MCF 10A (cell line): Measurements from ENCODE around the gene IL22RA1. TPM values are rescaled to one million over a fixed set of nuclear protein-coding genes. Genes with fewer than 3 reads are reported as not detected.

Source experiments
- BruUV-seq: library from RNA; stranded (reverse); fragments of 400-500 nt; replicated peaks from 2 replicates; lab custom pipeline; 2021; lab: Mats Ljungman, UMichigan
- CTCF ChIA-PET: fragments of 300-600 bp; sonication (Branson Sonifier 250); formaldehyde crosslinking; extraction: SDS; loops from one replicate; lab custom pipeline; 2021; ENCODE audit warnings: antibody characterized with exemption, inconsistent platforms; lab: Yijun Ruan, JAX
- POLR2A ChIA-PET: fragments of 300-600, 350-650 bp; sonication (Branson Sonifier 250); formaldehyde crosslinking; extraction: SDS; loops from one replicate; lab custom pipeline; 2020; ENCODE audit warnings: antibody characterized with exemption, inconsistent platforms; lab: Yijun Ruan, JAX
- DNase-seq: peaks from one replicate; pipeline ENCODE4 v3.0.0-alpha.2; 2018; ENCODE audit not compliant: unreplicated experiment
- H3K27ac Mint-ChIP-seq: one replicate; pipeline ENCODE4 v1.8.0; 2022; ENCODE audit warnings: mild to moderate bottlenecking, low read depth, mixed read lengths; ENCODE audit not compliant: unreplicated experiment
- H3K27me3 Mint-ChIP-seq: one replicate; pipeline ENCODE4 v1.8.0; 2022; ENCODE audit warnings: mixed read lengths; ENCODE audit not compliant: insufficient read depth, unreplicated experiment
- H3K36me3 Mint-ChIP-seq: one replicate; pipeline ENCODE4 v1.8.0; 2022; ENCODE audit warnings: mild to moderate bottlenecking, moderate library complexity, mixed read lengths; ENCODE audit not compliant: insufficient read depth, unreplicated experiment
- H3K4me1 Mint-ChIP-seq: one replicate; pipeline ENCODE4 v1.8.0; 2022; ENCODE audit warnings: mixed read lengths; ENCODE audit not compliant: insufficient read depth, unreplicated experiment
- H3K4me3 Mint-ChIP-seq: one replicate; pipeline ENCODE4 v1.8.0; 2022; ENCODE audit warnings: mild to moderate bottlenecking, moderate library complexity, mixed read lengths; ENCODE audit not compliant: unreplicated experiment
- H3K9me3 Mint-ChIP-seq: one replicate; pipeline ENCODE4 v1.8.0; 2022; ENCODE audit warnings: mixed read lengths; ENCODE audit not compliant: unreplicated experiment
- CTCF ChIP-seq: fragments of 200-600 bp; IDR thresholded peaks from one replicate; pipeline ENCODE4 v1.8.0; 2022; ENCODE audit warnings: antibody characterized with exemption, mild to moderate bottlenecking; ENCODE audit not compliant: unreplicated experiment
- intact Hi-C: fragments of 100-400 bp; cut with micrococcal nuclease; formaldehyde crosslinking; loops from 2 replicates; pipeline ENCODE4 v1.14.1; 2022
- total RNA-seq: library from RNA; stranded (reverse); gene quantifications from 2 replicates; pipeline ENCODE4 v1.2.3, GENCODE V29; 2022

Gene IL22RA1
- total RNA-seq, 1 experiment from 2014 or later, result not detected

GRCh38 chr1:24102961-24103360 lies 40.0 kb downstream of the IL22RA1 start:
- Mint-ChIP-seq H3K4me3 (no peak overlapping the region), H3K27ac (no peak overlapping the region), H3K36me3 (no peaks in the 10 kb centered on the region), H3K4me1 (no peaks in the 10 kb centered on the region), H3K27me3 (no peaks in the 10 kb centered on the region), H3K9me3 (no peaks in the 10 kb centered on the region)
- ChIA-PET POLR2A (no interaction called here), CTCF (interaction anchor here (0.6 to 2.3 kb wide), 6 partner anchors 8 to 47 kb away, joined by 3 to 8 read pairs (median 4); no protein-coding TSS in a partner anchor)
- intact Hi-C loops, result no loop called here
- no peak for TF ChIP-seq CTCF
- no peak for DNase-seq
- no TSS peak for BruUV-seq

- Mint-ChIP-seq H3K4me3 (no peak overlapping the region), H3K27ac (no peak overlapping the region), H3K9me3 (no peaks in the 10 kb centered on the region), H3K36me3 (no peaks in the 10 kb centered on the region), H3K27me3 (no peaks in the 10 kb centered on the region), H3K4me1 (no peaks in the 10 kb centered on the region)
- ChIA-PET CTCF (interaction anchor here (0.6 to 2.3 kb wide), 7 partner anchors 9 to 321 kb away, joined by 3 to 8 read pairs (median 3); no protein-coding TSS in a partner anchor), POLR2A (interaction anchor here (0.7 kb wide), 1 partner anchor 18 kb away, joined by 3 read pairs; no protein-coding TSS in a partner anchor)
- no peak for TF ChIP-seq CTCF
- DNase-seq, result no peak
- BruUV-seq, result no TSS peak
- intact Hi-C loops, result no loop called here
Measured at GRCh38 chr1:24101796-24102586, 40.9 kb downstream of the IL22RA1 start.

- no peak for TF ChIP-seq CTCF
- Mint-ChIP-seq H3K4me3 (no peak overlapping the region), H3K4me1 (peaks cover 3% of the 10 kb centered on the region), H3K36me3 (no peaks in the 10 kb centered on the region), H3K9me3 (no peaks in the 10 kb centered on the region), H3K27ac (no peak overlapping the region), H3K27me3 (no peaks in the 10 kb centered on the region)
- ChIA-PET CTCF (interaction anchor here (0.5 to 2.3 kb wide), 7 partner anchors 10 to 54 kb away, joined by 3 to 8 read pairs (median 4); no protein-coding TSS in a partner anchor), POLR2A (no interaction called here)
- DNase-seq, result no peak
- intact Hi-C loops, result no loop called here
- no TSS peak for BruUV-seq
Measured at GRCh38 chr1:24100945-24101737, 41.8 kb downstream of the IL22RA1 start.
